NT2/D1 (cell line): ENCODE measurements around the gene LAMP1.

Experiments
- DNase-seq: peaks from one replicate; pipeline ENCODE4 v3.0.0-alpha.2; 2011; ENCODE audit warnings: low read depth, low spot score
- H3K27me3 ChIP-seq: 2 replicates; pipeline ENCODE4 v1.6.0; 2011; ENCODE audit warnings: mild to moderate bottlenecking; ENCODE audit not compliant: insufficient read length, insufficient read depth
- H3K36me3 ChIP-seq: 2 replicates; pipeline ENCODE4 v1.6.1; 2011; ENCODE audit warnings: mild to moderate bottlenecking, low read length, mixed read lengths; ENCODE audit not compliant: insufficient read depth, insufficient read length
- H3K4me1 ChIP-seq: 2 replicates; pipeline ENCODE4 v1.5.1; 2011; ENCODE audit not compliant: insufficient read depth, insufficient read length
- H3K4me3 ChIP-seq: 2 replicates; pipeline ENCODE4 v1.5.1; 2011; ENCODE audit warnings: low read depth; ENCODE audit not compliant: insufficient read length
- H3K9ac ChIP-seq: 2 replicates; pipeline ENCODE4 v1.6.0; 2011; ENCODE audit warnings: low read depth; ENCODE audit not compliant: insufficient read length
- H3K9me3 ChIP-seq: 2 replicates; pipeline ENCODE4 v1.5.1; 2011; ENCODE audit warnings: mild to moderate bottlenecking, low read length; ENCODE audit not compliant: insufficient read depth
- SUZ12 ChIP-seq: IDR thresholded peaks from 2 replicates; pipeline ENCODE4 v1.6.1; 2011; ENCODE audit not compliant: insufficient read length, insufficient read depth; ENCODE audit errors: extremely low read depth
- YY1 ChIP-seq: IDR thresholded peaks from 2 replicates; pipeline ENCODE4 v1.6.1; 2011; ENCODE audit not compliant: insufficient read length, insufficient read depth
- ZNF274 ChIP-seq: IDR thresholded peaks from 2 replicates; pipeline ENCODE4 v1.6.1; 2011; ENCODE audit warnings: mild to moderate bottlenecking, low read depth, low read length

Gene LAMP1

GRCh38 chr13:113329656-113330312 is 32.7 kb downstream of the LAMP1 start:
- no peak for DNase-seq
- Histone ChIP-seq H3K27me3 (no peaks in the 10 kb centered on the region), H3K36me3 (peaks cover 9% of the 10 kb centered on the region), H3K4me3 (no peak overlapping the region), H3K9ac (no peak overlapping the region), H3K9me3 (no peaks in the 10 kb centered on the region), H3K4me1 (peaks cover 13% of the 10 kb centered on the region)
- TF ChIP-seq SUZ12 (no peak), ZNF274 (no peak), YY1 (no peak)

- H3K27me3 ChIP-seq, result no peaks in the 10 kb centered on the region
- no peak overlapping the region for H3K4me3 ChIP-seq
- DNase-seq, result no peak
- H3K9me3 ChIP-seq, result peaks cover 2% of the 10 kb centered on the region; the same call in 1 of the 2 replicates
- H3K4me1 ChIP-seq, result peaks cover 13% of the 10 kb centered on the region
- TF ChIP-seq ZNF274 (no peak), SUZ12 (no peak)
- no peak overlapping the region for H3K9ac ChIP-seq
- H3K36me3 ChIP-seq, result peaks cover 1% of the 10 kb centered on the region
Measured at GRCh38 chr13:113332615-113333014, 35.6 kb downstream of the LAMP1 start.

- no peak overlapping the region for H3K9ac ChIP-seq
- TF ChIP-seq YY1 (no peak), ZNF274 (no peak), SUZ12 (no peak)
- no peaks in the 10 kb centered on the region for H3K27me3 ChIP-seq
- no peak for DNase-seq
- H3K36me3 ChIP-seq, result peaks cover 4% of the 10 kb centered on the region
- H3K4me1 ChIP-seq, result peaks cover 10% of the 10 kb centered on the region
- peaks cover 6% of the 10 kb centered on the region; the same call in 1 of the 2 replicates for H3K9me3 ChIP-seq
- H3K4me3 ChIP-seq, result no peak overlapping the region
Measured at GRCh38 chr13:113333076-113333475, 36.0 kb downstream of the LAMP1 start.

- Histone ChIP-seq H3K27me3 (no peaks in the 10 kb centered on the region), H3K36me3 (peaks cover 11% of the 10 kb centered on the region), H3K4me3 (no peak overlapping the region), H3K9ac (no peak overlapping the region), H3K4me1 (no peaks in the 10 kb centered on the region), H3K9me3 (peaks cover 7% of the 10 kb centered on the region; the same call in 1 of the 2 replicates)
- TF ChIP-seq YY1 (no peak), SUZ12 (no peak), ZNF274 (no peak)
- DNase-seq, result no peak
Measured at GRCh38 chr13:113337556-113337955, 40.5 kb downstream of the LAMP1 start.

- no peak for TF ChIP-seq ZNF274
- TF ChIP-seq YY1, result no peak
- no peak for TF ChIP-seq SUZ12
- Histone ChIP-seq H3K4me3 (no peak overlapping the region), H3K36me3 (peaks cover 16% of the 10 kb centered on the region), H3K4me1 (no peaks in the 10 kb centered on the region), H3K9me3 (peaks cover 7% of the 10 kb centered on the region; the same call in 1 of the 2 replicates), H3K9ac (no peak overlapping the region), H3K27me3 (no peaks in the 10 kb centered on the region)
- no peak for DNase-seq
Measured at GRCh38 chr13:113337976-113338375, 40.9 kb downstream of the LAMP1 start.

- H3K36me3 ChIP-seq, result peaks cover 20% of the 10 kb centered on the region
- H3K9ac ChIP-seq, result no peak overlapping the region
- no peak for TF ChIP-seq SUZ12
- TF ChIP-seq YY1, result no peak
- TF ChIP-seq ZNF274, result no peak
- H3K9me3 ChIP-seq, result peaks cover 7% of the 10 kb centered on the region; the same call in 1 of the 2 replicates
- H3K4me3 ChIP-seq, result no peak overlapping the region
- no peak for DNase-seq
- no peaks in the 10 kb centered on the region for H3K27me3 ChIP-seq
- no peaks in the 10 kb centered on the region for H3K4me1 ChIP-seq
Measured at GRCh38 chr13:113338451-113338850, 41.4 kb downstream of the LAMP1 start.

GRCh38 chr13:113342820-113343691 is 46.0 kb downstream of the LAMP1 start:
- TF ChIP-seq SUZ12 (no peak), YY1 (no peak), ZNF274 (no peak)
- Histone ChIP-seq H3K9ac (no peak overlapping the region), H3K36me3 (peaks cover 31% of the 10 kb centered on the region), H3K27me3 (no peaks in the 10 kb centered on the region), H3K4me1 (no peaks in the 10 kb centered on the region), H3K4me3 (no peak overlapping the region), H3K9me3 (0 out of 2 replicates have a peak, but pooled peaks cover under 1% of the 10 kb centered on the region)
- no peak for DNase-seq
